Measurements from ENCODE around the gene FIGN.

Gene FIGN

DNA sequence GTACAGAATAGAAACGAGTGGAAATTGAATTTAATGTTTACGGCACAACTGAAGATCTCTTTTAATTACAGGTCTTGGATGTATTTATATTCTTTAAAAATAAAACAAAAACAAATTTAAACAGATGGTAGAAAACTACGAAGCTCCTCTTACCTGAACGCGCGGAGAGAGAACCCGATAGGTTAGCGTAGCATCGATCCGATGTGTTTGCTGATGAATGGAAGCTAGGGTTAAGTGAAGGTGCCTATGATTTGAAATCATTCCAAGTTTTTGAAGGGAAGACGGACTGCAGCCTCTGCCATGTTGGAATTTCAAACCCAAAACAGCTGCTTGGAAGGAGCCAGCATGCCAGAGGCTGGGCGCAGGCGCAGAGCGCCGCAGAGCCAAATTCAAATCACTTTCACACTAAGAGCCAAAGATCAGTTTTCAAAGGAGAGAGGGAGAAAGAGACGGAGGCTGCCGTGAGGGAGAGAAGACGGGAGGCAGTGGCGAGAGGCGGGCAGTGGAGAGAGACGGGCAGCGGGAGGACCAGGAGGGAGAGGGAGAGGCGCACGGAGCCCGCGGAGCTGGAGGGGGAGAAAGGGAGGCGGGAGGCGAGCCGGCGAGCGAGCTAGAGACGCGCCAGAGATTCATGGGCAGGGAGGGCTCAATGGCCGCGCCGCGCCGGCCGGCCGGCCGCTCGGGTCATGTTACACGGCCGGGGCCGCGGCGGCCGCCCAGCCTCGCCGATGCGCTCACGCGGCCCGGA is at the start of gene FIGN:
FIGN (minus strand) TSS at position 324 of the 748 bp plus-strand sequence. CDS start 1,081 bp downstream, outside the sequence.
- peak; percentile 63 for DNase-seq (ENCODE audit: low spot score)

- DNase-seq (ENCODE audit: low spot score) = no peak
These were observed 49.4 kb upstream of the FIGN start for GRCh38 chr2:163785162-163785561.

DNA sequence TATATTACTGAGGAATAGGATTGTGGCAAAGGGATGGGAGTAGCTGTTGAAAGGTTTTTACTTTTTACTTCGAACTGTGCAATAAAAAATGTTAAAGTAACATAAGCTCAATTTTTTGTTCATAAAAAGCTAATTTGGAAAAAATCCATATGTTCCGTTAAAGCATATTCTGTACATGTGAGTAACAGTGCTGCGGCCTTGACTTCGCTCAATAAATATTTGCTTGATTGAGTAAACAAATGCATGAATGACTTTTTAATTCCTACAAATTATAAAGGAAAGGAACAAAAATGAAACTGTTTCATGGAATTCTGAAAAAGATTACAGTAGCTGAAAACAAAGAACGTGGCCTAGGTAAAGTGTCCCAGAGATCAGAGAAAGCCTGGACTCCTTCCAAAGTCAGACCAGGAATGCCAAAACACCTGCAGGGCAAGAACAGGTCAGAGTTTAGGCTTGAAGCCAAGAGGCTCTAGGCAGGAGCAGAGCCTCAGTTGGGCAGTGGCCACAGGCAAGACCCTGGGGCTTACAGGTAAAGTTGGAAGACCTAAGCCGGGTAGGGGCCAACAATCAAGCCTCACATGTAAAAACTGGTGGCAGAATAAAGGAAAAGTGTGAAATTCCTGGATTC is 44.3 kb upstream of the FIGN start:
- DNase-seq (ENCODE audit: low spot score) = no peak

DNA sequence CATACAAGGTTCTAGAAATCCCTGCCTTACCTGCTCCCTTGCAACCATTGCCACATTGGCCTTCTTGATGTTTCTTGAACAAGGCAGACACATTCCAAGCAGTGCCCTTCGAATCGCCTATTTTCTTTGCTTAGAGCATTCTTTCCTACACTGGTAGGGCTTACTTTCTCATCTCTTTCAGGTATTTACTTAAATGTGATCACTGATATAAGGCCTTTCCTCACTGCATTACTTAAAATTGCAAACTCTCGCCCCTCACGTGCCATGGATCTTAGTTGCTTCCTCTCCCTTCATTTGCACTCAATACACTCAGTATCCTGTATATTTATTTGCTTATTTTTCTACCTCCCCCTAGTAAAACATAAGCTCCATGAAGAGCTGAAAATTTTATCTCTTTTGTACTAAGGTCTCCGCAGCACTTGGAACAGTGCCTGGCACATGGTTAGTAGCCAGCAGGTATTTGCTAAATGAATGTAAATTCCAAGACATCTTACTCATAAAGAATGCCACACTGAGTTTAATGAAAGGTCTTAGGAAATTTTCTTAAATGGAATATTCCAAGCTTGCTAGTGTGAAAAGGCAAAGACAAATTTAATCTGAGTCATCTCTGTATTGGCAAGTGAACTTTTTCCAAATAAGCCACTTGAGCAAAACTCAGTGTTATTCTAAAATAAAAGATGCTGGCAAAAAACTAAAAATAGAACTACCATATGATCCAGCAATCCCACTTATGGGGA is 42.4 kb upstream of the FIGN start:
- no peak for DNase-seq (ENCODE audit: low spot score)

- DNase-seq (ENCODE audit: low spot score) = no peak
These were observed 39.5 kb upstream of the FIGN start for GRCh38 chr2:163775304-163775703.

GRCh38 chr2:163774862-163775261 is 39.1 kb upstream of the FIGN start:
- DNase-seq (ENCODE audit: low spot score) = no peak

GRCh38 chr2:163773276-163773675 is 37.5 kb upstream of the FIGN start:
- DNase-seq (ENCODE audit: low spot score) = no peak

DNA sequence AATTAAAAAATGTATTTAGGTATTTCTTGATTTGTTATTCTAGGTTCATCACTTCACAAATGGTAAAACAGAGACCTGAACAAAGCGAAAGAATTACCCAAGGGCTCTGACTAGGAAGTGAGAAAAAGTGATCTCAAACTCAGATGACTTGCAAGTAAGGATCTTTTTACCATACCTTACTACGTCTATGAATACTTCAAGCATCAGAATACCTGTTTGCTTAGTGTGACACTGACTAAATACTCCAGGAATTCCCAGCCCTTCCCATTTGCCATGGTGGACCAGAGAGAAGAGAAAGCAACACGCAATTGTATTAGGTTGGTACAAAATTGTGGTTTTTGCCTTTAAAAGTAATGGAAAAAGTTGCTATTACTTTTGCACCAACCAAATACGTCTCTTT is 35.8 kb upstream of the FIGN start:
- no peak for DNase-seq (ENCODE audit: low spot score)

DNA sequence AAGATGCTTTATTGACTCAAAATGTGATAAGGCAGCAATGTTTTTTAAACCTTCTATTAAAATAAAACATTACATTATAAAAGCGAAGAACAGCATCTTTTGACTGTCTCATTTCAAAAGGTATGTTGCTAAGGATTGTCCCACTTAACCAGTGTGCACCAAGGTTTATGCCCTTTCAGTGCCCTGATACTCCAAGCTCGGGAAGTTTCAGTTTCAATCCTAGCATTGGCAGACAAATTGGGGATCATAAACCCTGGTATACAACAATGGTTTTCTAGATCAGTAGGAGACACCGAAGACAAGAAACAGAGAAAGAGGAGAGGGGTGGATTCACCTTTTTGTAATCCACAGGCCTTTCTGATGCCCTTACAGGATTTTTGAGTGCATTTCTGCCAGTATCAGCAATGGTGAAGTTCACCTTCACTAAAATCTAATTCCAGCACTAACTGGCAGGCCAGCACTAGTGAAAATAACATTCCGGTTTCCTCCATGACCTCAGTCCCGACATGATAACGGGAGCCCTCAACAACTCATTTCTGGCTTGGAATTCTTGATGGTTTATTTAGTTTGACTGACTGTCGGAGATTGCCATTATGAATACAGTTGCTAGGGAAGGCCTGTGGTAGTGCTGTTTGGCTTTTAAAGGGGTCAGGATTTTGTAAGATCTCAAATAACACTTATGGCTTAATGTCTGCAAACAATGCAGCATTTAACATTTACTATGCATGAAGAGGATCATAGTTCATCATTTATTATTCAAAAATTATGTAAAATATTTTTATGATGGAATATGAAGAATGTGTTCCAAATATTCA is 33.3 kb upstream of the FIGN start:
- DNase-seq (ENCODE audit: low spot score) = no peak

- no peak for DNase-seq (ENCODE audit: low spot score)
These were observed 31.3 kb upstream of the FIGN start for GRCh38 chr2:163767097-163767496.

- DNase-seq (ENCODE audit: low spot score) = no peak
These were observed 28.8 kb upstream of the FIGN start for GRCh38 chr2:163764566-163764965.

DNA sequence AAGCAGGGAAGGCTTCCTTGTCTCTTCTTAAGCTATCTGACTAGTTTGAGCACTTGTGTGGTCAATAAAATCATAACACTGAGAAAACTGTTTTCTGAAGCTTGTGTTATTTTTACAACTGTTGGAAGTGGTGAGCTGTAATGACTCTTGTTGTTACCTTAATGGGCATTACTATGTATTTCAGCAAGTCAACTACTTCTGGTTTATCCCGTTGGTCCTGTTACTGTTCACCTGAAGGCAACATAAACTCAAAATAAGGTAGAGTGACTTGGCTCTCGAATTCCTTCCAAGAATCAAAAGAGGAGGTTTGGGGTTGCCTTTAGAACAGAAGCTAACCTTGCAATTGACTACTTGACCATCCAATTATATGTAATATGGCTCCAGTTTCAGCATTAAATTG is 23.2 kb upstream of the FIGN start:
- DNase-seq (ENCODE audit: low spot score) = no peak

DNA sequence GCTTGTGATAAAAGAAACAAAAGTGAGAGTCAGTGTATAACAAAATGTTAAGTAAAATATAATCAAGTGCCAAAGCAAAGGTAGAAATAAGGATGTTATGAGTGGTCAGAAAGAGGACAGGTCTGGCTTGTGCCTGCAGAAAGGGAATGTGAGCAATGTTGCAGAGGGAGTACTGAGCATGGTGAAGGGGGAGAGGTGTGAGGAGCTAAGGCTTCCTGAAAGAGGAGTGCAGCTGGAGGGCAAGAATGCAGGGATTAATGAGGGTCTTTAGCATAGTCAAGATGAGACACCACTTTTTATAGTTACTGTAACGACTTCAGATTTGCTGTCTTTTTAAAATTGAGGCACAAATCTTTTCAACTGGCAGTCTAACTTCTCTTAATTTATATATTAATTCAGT is 22.0 kb upstream of the FIGN start:
- no peak for DNase-seq (ENCODE audit: low spot score)

DNA sequence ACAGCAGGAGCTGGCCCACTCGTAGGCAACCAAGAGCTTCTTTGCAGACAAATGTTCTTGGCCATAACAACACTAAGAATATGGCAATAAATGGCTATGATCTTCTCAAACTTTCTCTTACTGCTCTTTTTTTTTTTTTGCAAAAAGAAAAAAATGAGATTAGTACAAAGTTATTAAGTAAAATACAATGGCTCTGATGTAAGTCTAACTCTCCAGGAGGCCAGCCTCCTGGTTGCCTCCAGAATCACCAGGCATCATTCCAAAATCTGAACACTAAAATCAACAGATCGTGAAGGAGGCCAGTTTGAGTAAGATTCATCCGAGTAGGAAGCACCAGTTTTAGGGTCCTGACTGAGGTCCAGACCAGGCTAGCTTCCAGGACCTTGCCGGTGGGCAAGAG is 20.8 kb upstream of the FIGN start:
- DNase-seq (ENCODE audit: low spot score) = no peak

- DNase-seq (ENCODE audit: low spot score) = no peak
These were observed 19.6 kb upstream of the FIGN start for GRCh38 chr2:163755366-163755765.

DNA sequence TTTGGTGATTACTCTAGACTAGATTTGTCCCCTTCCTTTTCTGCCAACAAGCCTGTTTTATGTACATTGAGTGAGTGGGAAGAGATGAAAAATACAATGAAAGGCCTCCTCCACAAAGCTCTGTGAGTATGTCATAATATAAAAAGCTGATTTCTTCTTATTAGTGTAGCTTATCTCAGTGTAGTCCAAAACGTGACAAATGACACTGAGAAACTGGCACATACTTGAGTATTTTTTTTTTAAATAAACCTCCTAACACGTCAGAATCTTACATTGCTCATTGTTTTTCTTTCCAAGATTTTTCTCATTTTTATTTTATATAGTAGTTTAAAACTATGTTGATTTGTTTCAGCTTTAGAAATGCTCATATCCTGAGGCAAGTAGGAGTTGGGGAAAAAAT is 17.9 kb upstream of the FIGN start:
- DNase-seq (ENCODE audit: low spot score) = no peak

GRCh38 chr2:163752267-163752666 is 16.5 kb upstream of the FIGN start:
- no peak for DNase-seq (ENCODE audit: low spot score)

DNA sequence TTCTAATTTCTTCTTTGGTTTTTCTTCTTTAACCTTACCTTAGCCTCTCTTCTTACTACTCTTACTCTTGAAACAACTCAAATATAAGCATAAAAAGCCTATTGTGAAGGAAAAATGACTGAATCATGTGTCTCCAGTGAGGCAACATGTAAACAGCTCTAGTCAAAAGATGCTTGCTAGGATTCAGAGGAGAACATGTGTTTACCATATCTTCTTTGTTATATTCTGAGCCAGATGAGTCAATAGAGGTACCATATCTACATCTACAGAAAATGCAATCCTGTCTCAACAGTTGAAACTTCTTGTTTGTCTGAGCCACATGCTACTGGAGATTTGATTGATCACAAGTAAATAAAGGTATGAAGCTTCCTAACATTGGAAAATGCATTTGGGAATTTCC is 15.9 kb upstream of the FIGN start:
- DNase-seq (ENCODE audit: low spot score) = no peak

DNA sequence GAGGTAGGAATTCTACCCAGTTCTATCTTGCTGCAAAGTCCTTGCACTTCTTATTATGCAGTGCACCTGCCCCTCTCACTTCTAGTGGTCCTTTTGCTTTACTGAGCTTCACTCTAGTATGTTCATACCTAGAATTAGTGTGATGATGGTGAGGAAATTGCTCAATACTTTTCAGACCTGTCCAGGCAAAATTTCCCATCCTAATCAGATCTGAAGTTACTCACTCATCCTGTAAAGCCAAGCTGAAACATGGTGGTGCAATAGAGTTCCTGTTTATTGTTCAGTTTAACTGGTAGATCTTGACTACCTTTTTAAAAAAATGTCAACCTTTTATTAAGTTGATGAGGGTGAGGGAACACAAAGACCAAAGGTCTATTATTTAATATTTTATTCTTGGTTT is 12.6 kb upstream of the FIGN start:
- DNase-seq (ENCODE audit: low spot score) = no peak

- DNase-seq (ENCODE audit: low spot score) = no peak
These were observed 5.6 kb upstream of the FIGN start for GRCh38 chr2:163741435-163741834.

DNA sequence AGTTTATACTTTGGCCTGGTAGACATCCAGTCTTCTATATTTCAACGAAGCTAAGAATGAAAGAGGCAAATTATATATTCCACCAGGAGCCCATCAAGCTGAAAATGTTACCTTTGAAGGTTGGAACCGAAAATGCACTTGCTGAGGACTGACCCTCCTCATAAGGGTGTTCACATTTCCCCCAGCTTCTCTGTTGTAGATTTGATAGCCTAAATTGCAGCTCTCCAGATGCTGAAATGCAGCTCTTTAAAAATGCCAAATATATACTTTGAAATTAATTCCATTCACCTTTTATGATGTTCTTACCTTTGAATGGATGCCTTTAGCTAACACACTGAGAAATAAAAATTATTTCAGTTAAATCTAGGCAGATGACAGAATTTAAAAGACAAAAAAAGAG is 1.8 kb upstream of the FIGN start:
- no peak for DNase-seq (ENCODE audit: low spot score)

GRCh38 chr2:163737190-163737439 is 1.3 kb upstream of the FIGN start:
- no peak for DNase-seq (ENCODE audit: low spot score)
